Psoas muscle (tissue), 8 donors: Measurements from ENCODE around the gene CNDP1. TPM values are rescaled to one million over a fixed set of nuclear protein-coding genes. Genes with fewer than 3 reads are reported as not detected.

Source experiments
- ATAC-seq, 4 donors: fragments of 200-7000 bp; cut with Tn5 transposase; one replicate each; pipeline ENCODE4 v1.9.1; 2020; ENCODE audit warnings: moderate library complexity in 3 of 4, mild to moderate bottlenecking in 2 of 4
- DNase-seq, 2 donors: peaks; one replicate each; pipeline ENCODE4 v3.0.0-alpha.2; 2020
- H3K27ac ChIP-seq: fragments of 200-600 bp; one replicate; pipeline ENCODE4 v1.8.0; 2022
- H3K27me3 ChIP-seq, 3 donors: fragments of 200-600 bp in 1 of 3; one replicate each; pipeline versions ENCODE4 v1.6.1 to v1.8.0; 2013 to 2022; ENCODE audit warnings: low read length in 2 of 3, mild to moderate bottlenecking in 2 of 3, moderate library complexity in 1 of 3; ENCODE audit not compliant: insufficient read depth in 3 of 3
- H3K36me3 ChIP-seq, 2 donors: fragments of 200-600 bp in 1 of 2; one replicate each; pipeline versions ENCODE4 v1.6.1 to v1.8.0; 2013 to 2022; ENCODE audit warnings: low read depth in 1 of 2, mild to moderate bottlenecking in 1 of 2, moderate library complexity in 1 of 2; ENCODE audit not compliant: insufficient read depth in 1 of 2
- H3K4me1 ChIP-seq: fragments of 200-600 bp; one replicate; pipeline ENCODE4 v1.8.0; 2022
- H3K4me3 ChIP-seq: fragments of 200-600 bp; one replicate; pipeline ENCODE4 v1.8.0; 2022; ENCODE audit warnings: mild to moderate bottlenecking
- H3K9me3 ChIP-seq: fragments of 200-600 bp; one replicate; pipeline ENCODE4 v1.8.0; 2022
- CTCF ChIP-seq: fragments of 200-600 bp; IDR thresholded peaks from one replicate; pipeline ENCODE4 v1.8.0; 2022; ENCODE audit warnings: antibody characterized with exemption
- WGBS, 3 donors: extraction: QIAGEN DNeasy Blood & Tissue Kit; methylation state at CpG; one replicate each; pipeline versions ENCODE4 v1.1.6 to v1.1.7; 2013; 5-methylcytosine and 5-hydroxymethylcytosine counted together
- intact Hi-C, 2 donors: fragments of 100-400 bp; cut with DNase I; formaldehyde crosslinking; loops; one replicate each; pipeline versions ENCODE4 v1.11.0 to v1.14.2; 2022
- polyA plus RNA-seq, 3 donors: library from polyadenylated mRNA; stranded (reverse); fragments of 200-250 nt; gene quantifications; one replicate each; pipeline ENCODE4 v1.2.3, GENCODE V29; 2013
- total RNA-seq, 4 donors: library from RNA; stranded (reverse); fragmentation: NEBNext Ultra II Directional in 2 of 4; extraction: Animal tissue kit (Norgen Biotek cat#: 25700) in 2 of 4; gene quantifications; one replicate each; pipeline versions ENCODE4 v1.2.1 to v1.2.4, GENCODE V29; 2021 to 2023
- donor health status: healthy with polysubstance abuse.
- donor health status: DM: no; HTN: no; CAD: no; lungs with moderate emphysema.
- donor health status: Bipolar disorder and iron deficiency.
- donor health status: healthy.
- donor health status: DM: yes; HTN: yes; CAD: no.
- donor health status: DM: no; HTN: no; CAD: no.
- donor health status: DM: no; HTN: no; CAD: no.
- donor health status: DM: yes; HTN: yes; CAD: no.

Gene CNDP1
- total and polyA plus RNA-seq, 7 donors, result 0.04 TPM; not detected in 6

DNA sequence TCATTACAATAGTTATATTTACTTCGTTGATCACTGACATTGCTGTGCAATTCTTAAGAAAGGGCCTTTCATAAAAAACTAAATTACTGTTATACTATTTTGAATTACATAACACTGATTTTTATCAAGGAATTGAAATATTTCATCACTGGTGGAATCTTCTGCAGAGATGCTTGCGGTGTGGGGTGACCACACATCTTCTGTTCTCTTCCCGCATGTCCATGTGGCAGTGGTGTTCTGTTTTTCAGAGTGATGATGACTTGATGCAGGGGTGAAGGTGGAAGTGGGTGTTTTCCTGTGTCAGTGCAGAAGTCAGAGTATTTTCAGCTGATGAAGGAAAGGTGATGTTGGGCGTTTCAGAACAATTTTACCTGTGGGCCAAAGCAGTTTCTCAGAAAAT lies 31.2 kb upstream of the CNDP1 start:
- WGBS, 3 donors, result 84 to 98% (median 92%) methylated on average over 4 of the region's 4 CpGs
- Histone ChIP-seq H3K9me3 (no peaks in the 10 kb centered on the region), H3K27me3 (no peaks in the 10 kb centered on the region), H3K36me3 (peaks cover 2 to 76% of the 10 kb centered on the region in 2 donors), H3K4me1 (no peaks in the 10 kb centered on the region), H3K4me3 (no peak overlapping the region), H3K27ac (no peak overlapping the region)
- DNase-seq (no peak), ATAC-seq (no peak)
- TF ChIP-seq CTCF, result no peak
- intact Hi-C loops, result no loop called here

- Histone ChIP-seq H3K27ac (no peak overlapping the region), H3K4me3 (no peak overlapping the region), H3K27me3 (no peaks in the 10 kb centered on the region), H3K9me3 (no peaks in the 10 kb centered on the region), H3K36me3 (peaks cover 12 to 98% of the 10 kb centered on the region in 2 donors), H3K4me1 (no peaks in the 10 kb centered on the region)
- intact Hi-C loops, result no loop called here
- TF ChIP-seq CTCF, result no peak
- DNase-seq (no peak), ATAC-seq (no peak)
- WGBS, 3 donors, result 94 to 96% (median 94%) methylated on average over 16 of the region's 16 CpGs
Measured at GRCh38 chr18:74505776-74506175, 28.5 kb upstream of the CNDP1 start.

DNA sequence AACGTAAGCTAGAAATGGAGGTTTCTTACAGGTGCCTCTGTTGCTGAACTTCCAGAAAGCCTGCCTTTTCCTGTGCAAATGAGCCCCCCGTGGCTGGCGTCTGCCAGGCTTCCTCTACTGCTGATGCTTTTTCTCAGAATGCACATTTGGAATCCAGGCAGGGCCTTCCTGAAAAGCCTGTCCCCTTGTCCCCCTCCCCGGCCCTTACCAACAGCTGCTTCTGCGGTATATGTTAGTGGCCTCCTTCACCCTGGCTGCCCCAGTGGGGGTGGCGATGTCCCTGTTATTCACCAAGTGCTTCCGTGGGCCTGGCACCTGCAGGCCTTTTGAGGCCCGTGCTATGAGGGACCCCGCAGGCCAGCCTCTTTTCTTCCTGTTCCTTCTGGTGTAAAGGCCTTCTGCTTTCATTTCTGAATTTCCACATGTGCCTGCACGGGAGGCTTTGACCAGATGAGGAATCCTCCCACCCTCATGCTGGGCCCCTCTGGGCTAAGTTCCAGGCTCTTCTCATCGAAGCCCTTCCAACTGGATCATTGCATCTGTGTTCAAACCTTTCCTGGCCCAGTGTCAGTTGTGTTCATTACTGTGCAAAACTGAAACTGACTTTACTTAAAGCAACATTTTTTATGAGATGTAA lies 27.7 kb upstream of the CNDP1 start:
- ATAC-seq (no peak), DNase-seq (no peak)
- Histone ChIP-seq H3K4me3 (no peak overlapping the region), H3K4me1 (no peaks in the 10 kb centered on the region), H3K27me3 (no peaks in the 10 kb centered on the region), H3K36me3 (peaks cover 12 to 98% of the 10 kb centered on the region in 2 donors), H3K27ac (no peak overlapping the region), H3K9me3 (no peaks in the 10 kb centered on the region)
- no peak for TF ChIP-seq CTCF
- WGBS, 3 donors, result 41 to 52% (median 50%) methylated on average over 11 of the region's 11 CpGs
- intact Hi-C loops, result no loop called here

DNA sequence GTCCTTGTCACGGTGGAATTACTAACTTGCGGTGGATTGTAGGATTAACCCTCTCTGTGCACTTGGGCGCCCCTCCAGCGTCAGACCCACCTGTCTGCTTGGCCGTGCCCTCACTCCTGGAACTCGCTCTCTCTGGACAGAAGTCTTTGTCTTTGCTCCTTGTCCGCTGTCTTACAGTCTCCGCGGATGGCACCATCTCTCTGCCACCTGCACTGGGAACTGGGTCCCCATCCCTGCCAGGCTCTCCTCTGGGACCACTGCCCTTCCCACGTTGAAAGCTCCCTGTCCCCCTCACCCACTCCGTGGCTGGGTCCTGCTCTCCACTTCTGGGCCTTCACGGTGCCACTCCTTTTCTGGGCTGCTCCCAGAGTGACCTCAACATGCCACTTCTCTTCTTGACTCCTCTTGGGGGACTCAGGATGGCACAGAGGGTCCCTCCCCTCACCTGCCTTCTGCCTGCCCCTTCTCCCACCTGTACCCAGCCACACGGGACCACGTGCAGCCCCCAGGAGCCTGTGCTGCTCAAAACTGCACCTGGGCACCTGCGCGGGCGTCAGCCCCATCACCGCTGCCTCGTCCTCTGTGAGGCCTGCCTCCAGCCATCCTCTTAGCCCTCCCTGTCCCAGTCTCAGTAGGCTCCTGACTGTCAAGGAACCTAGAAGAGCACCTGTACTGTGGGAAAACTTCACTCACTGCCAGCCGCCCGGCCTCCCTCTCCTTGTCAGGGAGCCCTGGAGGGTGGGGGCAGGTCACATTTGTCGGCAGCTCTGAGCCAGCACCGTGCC lies 27.0 kb upstream of the CNDP1 start:
- Histone ChIP-seq H3K4me3 (no peak overlapping the region), H3K9me3 (no peaks in the 10 kb centered on the region), H3K27me3 (no peaks in the 10 kb centered on the region), H3K27ac (no peak overlapping the region), H3K4me1 (no peaks in the 10 kb centered on the region), H3K36me3 (peaks cover 15 to 98% of the 10 kb centered on the region in 2 donors)
- 68 to 73% (median 68%) methylated on average over 23 of the region's 23 CpGs for WGBS, 3 donors
- no peak for DNase-seq
- intact Hi-C loops, result no loop called here
- ATAC-seq, result no peak
- no peak for TF ChIP-seq CTCF
